ENCODE data around the gene CD82. TPM values are rescaled to one million over a fixed set of nuclear protein-coding genes. Genes with fewer than 3 reads are reported as not detected.
"Not testable (repeated sequence)": the region's sequence is repeated elsewhere in the genome, so short reads cannot be mapped to it uniquely, and the experiment has no call there.

The CD82 gene
- polyA plus RNA-seq, 1 donor from 2014 or later, result 0.84 TPM

DNA sequence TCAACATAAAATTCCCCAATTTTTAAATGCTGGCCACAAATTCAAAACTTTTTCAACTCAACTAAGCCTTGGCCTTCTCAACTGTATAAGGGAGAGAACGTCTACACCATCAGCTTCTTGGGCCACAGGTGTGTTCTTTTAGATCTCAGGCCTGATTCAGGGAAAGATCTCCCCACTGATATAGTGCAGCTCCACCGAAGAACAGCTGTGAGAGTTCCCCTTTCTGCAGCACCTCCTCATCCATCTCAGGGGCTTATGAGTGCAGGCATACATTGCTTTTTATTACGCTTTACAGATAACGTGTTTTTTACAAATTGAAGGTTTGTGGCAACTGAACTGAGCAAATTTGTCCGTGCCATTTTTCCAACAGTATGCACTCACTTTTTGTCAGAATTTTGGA is 8.0 kb upstream of the CD82 start:
- Histone ChIP-seq H3K4me2 (ENCODE audit: low read length) (no peak overlapping the region), H3K27ac (ENCODE audit: low read length) (no peak overlapping the region), H3K9me3 (ENCODE audit: low read length) (no peaks in the 10 kb centered on the region), H4K20me1 (ENCODE audit: insufficient read depth) (no peaks in the 10 kb centered on the region), H3K9ac (ENCODE audit: low read length) (no peak overlapping the region), H3K9me2 (ENCODE audit: insufficient read depth, low read length) (no peaks in the 10 kb centered on the region), H3K36me3 (ENCODE audit: insufficient read depth, low read length) (no peaks in the 10 kb centered on the region), H3K79me2 (replicated peaks; ENCODE audit: insufficient read depth, low read length) (no peaks in the 10 kb centered on the region), H3F3A (ENCODE audit: insufficient read depth, low read length, poor library complexity, severe bottlenecking) (no peaks in the 10 kb centered on the region), H3K27me3 (ENCODE audit: insufficient read depth, low read depth, low read length) (no peaks in the 10 kb centered on the region), H3K4me3 (ENCODE audit: low read length) (no peak overlapping the region), H2AFZ (ENCODE audit: low read depth, low read length) (no peak overlapping the region)
- TF ChIP-seq EP300 (conservative IDR thresholded peaks at IDR 0.05; ENCODE audit: poor library complexity, severe bottlenecking) (no peak), TAF1 (IDR thresholded peaks at IDR 0.05; ENCODE audit: low read depth) (no peak), RAD21 (conservative IDR thresholded peaks at IDR 0.05) (no peak), EZH2 (IDR thresholded peaks at IDR 0.05; ENCODE audit: borderline replicate concordance, insufficient read depth, low read length, poor library complexity, severe bottlenecking) (no peak), POLR2AphosphoS5 (IDR thresholded peaks at IDR 0.05) (no peak), SMC3 (conservative IDR thresholded peaks at IDR 0.05; ENCODE audit: poor library complexity) (no peak), MXI1 (conservative IDR thresholded peaks at IDR 0.05; ENCODE audit: poor library complexity, severe bottlenecking) (no peak)
- TF ChIP-seq, protein P1, sequence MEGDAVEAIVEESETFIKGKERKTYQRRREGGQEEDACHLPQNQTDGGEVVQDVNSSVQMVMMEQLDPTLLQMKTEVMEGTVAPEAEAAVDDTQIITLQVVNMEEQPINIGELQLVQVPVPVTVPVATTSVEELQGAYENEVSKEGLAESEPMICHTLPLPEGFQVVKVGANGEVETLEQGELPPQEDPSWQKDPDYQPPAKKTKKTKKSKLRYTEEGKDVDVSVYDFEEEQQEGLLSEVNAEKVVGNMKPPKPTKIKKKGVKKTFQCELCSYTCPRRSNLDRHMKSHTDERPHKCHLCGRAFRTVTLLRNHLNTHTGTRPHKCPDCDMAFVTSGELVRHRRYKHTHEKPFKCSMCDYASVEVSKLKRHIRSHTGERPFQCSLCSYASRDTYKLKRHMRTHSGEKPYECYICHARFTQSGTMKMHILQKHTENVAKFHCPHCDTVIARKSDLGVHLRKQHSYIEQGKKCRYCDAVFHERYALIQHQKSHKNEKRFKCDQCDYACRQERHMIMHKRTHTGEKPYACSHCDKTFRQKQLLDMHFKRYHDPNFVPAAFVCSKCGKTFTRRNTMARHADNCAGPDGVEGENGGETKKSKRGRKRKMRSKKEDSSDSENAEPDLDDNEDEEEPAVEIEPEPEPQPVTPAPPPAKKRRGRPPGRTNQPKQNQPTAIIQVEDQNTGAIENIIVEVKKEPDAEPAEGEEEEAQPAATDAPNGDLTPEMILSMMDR (IDR thresholded peaks at IDR 0.05; ENCODE audit: poor library complexity, severe bottlenecking), result no peak
- TF ChIP-seq, protein P2, sequence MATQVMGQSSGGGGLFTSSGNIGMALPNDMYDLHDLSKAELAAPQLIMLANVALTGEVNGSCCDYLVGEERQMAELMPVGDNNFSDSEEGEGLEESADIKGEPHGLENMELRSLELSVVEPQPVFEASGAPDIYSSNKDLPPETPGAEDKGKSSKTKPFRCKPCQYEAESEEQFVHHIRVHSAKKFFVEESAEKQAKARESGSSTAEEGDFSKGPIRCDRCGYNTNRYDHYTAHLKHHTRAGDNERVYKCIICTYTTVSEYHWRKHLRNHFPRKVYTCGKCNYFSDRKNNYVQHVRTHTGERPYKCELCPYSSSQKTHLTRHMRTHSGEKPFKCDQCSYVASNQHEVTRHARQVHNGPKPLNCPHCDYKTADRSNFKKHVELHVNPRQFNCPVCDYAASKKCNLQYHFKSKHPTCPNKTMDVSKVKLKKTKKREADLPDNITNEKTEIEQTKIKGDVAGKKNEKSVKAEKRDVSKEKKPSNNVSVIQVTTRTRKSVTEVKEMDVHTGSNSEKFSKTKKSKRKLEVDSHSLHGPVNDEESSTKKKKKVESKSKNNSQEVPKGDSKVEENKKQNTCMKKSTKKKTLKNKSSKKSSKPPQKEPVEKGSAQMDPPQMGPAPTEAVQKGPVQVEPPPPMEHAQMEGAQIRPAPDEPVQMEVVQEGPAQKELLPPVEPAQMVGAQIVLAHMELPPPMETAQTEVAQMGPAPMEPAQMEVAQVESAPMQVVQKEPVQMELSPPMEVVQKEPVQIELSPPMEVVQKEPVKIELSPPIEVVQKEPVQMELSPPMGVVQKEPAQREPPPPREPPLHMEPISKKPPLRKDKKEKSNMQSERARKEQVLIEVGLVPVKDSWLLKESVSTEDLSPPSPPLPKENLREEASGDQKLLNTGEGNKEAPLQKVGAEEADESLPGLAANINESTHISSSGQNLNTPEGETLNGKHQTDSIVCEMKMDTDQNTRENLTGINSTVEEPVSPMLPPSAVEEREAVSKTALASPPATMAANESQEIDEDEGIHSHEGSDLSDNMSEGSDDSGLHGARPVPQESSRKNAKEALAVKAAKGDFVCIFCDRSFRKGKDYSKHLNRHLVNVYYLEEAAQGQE (IDR thresholded peaks at IDR 0.05; ENCODE audit: borderline replicate concordance), result no peak

DNA sequence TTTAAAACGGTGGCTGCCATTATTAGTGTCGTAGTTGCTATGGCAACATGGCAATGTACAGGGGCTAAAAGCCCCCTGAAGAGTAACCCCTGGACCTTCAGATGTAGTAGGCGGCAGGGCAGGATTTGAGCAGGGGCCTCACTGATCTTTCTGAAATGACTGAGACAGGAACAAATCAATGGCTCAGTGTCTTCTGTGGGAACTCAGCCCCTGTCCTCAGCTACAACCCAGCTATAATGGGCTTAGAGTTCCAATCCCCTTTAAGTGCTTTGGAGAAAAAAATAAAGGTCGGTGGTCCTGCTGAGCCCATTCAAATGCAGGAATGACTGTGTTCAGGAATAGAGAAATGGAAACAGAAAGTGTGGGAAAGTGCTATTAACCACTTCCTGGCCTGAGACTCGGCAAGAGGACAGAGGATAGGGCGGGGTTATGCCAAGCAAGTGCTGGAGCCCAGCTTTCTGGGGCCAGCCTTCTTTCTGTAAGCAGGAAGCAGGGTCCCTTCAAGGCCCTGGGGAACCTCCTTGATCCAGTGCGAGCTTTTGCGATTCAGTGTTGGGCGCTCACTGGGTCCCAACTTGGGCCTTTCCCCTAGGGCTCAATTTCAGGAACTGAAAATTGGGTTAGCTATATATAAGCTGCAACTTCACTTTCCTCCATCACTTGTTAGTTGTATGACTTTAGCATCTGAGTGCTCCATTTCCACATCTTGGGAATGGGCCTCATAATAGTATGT is 6.1 kb upstream of the CD82 start:
- no peak overlapping the region for H2AFZ ChIP-seq (ENCODE audit: low read depth, low read length)
- H3K9ac ChIP-seq (ENCODE audit: low read length), result no peak overlapping the region
- H3K4me3 ChIP-seq (ENCODE audit: low read length), result no peak overlapping the region
- TF ChIP-seq, protein P1 (IDR thresholded peaks at IDR 0.05; ENCODE audit: poor library complexity, severe bottlenecking), result no peak
- TF ChIP-seq SMC3 (conservative IDR thresholded peaks at IDR 0.05; ENCODE audit: poor library complexity) (no peak), POLR2AphosphoS5 (IDR thresholded peaks at IDR 0.05) (no peak), MXI1 (conservative IDR thresholded peaks at IDR 0.05; ENCODE audit: poor library complexity, severe bottlenecking) (no peak), EP300 (conservative IDR thresholded peaks at IDR 0.05; ENCODE audit: poor library complexity, severe bottlenecking) (no peak)
- TF ChIP-seq, protein P2 (IDR thresholded peaks at IDR 0.05; ENCODE audit: borderline replicate concordance), result no peak
- no peaks in the 10 kb centered on the region for H4K20me1 ChIP-seq (ENCODE audit: insufficient read depth)
- no peak overlapping the region for H3K4me2 ChIP-seq (ENCODE audit: low read length)
- H3K9me3 ChIP-seq (ENCODE audit: low read length), result no peaks in the 10 kb centered on the region
- H3K79me2 ChIP-seq (replicated peaks; ENCODE audit: insufficient read depth, low read length), result no peaks in the 10 kb centered on the region
- no peaks in the 10 kb centered on the region for H3K27me3 ChIP-seq (ENCODE audit: insufficient read depth, low read depth, low read length)
- no peak overlapping the region for H3K27ac ChIP-seq (ENCODE audit: low read length)
- H3K9me2 ChIP-seq (ENCODE audit: insufficient read depth, low read length), result no peaks in the 10 kb centered on the region
- H3K36me3 ChIP-seq (ENCODE audit: insufficient read depth, low read length), result no peaks in the 10 kb centered on the region
- no peaks in the 10 kb centered on the region for H3F3A ChIP-seq (ENCODE audit: insufficient read depth, low read length, poor library complexity, severe bottlenecking)

DNA sequence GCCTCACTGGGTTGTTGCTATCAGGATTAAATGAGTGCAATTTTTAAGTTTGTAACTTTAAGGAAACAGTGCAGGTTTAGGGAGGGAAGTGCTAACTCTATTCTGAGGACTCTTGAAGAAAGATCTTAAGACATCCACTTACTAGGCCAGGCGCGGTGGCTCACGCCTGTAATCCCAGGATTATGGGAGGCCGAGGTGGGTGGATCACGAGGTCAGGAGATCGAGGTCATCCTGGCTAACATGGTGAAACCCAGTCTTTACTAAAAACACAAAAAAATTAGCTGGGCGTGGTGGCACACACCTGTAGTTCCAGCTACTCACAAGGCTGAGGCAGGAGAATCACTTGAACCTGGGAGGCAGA is 5.5 kb upstream of the CD82 start:
- H4K20me1 ChIP-seq (ENCODE audit: insufficient read depth); H3K4me2 ChIP-seq (ENCODE audit: low read length); H3K4me3 ChIP-seq (ENCODE audit: low read length); H2AFZ ChIP-seq (ENCODE audit: low read depth, low read length); H3K9ac ChIP-seq (ENCODE audit: low read length); H3K9me2 ChIP-seq (ENCODE audit: insufficient read depth, low read length); H3K27ac ChIP-seq (ENCODE audit: low read length); H3K27me3 ChIP-seq (ENCODE audit: insufficient read depth, low read depth, low read length); H3F3A ChIP-seq (ENCODE audit: insufficient read depth, low read length, poor library complexity, severe bottlenecking); H3K9me3 ChIP-seq (ENCODE audit: low read length); H3K79me2 ChIP-seq (replicated peaks; ENCODE audit: insufficient read depth, low read length); H3K36me3 ChIP-seq (ENCODE audit: insufficient read depth, low read length): not testable (repeated sequence)

Data from neural cell (in vitro differentiated cells).